M059J (cell line): ENCODE measurements around the gene GIMAP6. TPM values are rescaled to one million over a fixed set of nuclear protein-coding genes. Genes with fewer than 3 reads are reported as not detected.
A peak's percentile ranks its signal among the peaks of the same experiment; 100 is the strongest.
"Not testable (repeated sequence)": the region's sequence is repeated elsewhere in the genome, so short reads cannot be mapped to it uniquely, and the experiment has no call there.

Experiments
- DNase-seq: peaks from one replicate; pipeline ENCODE4 v3.0.0-alpha.2; 2012; ENCODE audit warnings: low read depth
- total RNA-seq: library from RNA; depleted of rRNA; stranded (reverse); fragments of >200 nt; shearing (Covaris generic); gene quantifications from 2 replicates; pipeline ENCODE4 v1.2.3, GENCODE V29; 2014; rRNA removed

GIMAP6 gene
- 0.12 TPM in 1 of 2 replicates, not detected in the other for total RNA-seq

GRCh38 chr7:150631866-150632864, at the start of gene GIMAP6:
TSS of gene GIMAP6 (minus strand) at chr7:150632385. CDS start at chr7:150630142, 2,243 bp downstream.
- DNase-seq = peak; percentile 2

GRCh38 chr7:150680364-150680763, 48.2 kb upstream of the GIMAP6 start:
- not testable (repeated sequence) for DNase-seq

GRCh38 chr7:150678601-150679000, 46.4 kb upstream of the GIMAP6 start:
- DNase-seq = not testable (repeated sequence)

GRCh38 chr7:150676854-150677253, 44.7 kb upstream of the GIMAP6 start:
- not testable (repeated sequence) for DNase-seq

- DNase-seq = not testable (repeated sequence)
Observed at GRCh38 chr7:150676276-150676675, 44.1 kb upstream of the GIMAP6 start.

- no peak for DNase-seq
Observed at GRCh38 chr7:150675714-150676113, 43.5 kb upstream of the GIMAP6 start.

- DNase-seq = not testable (repeated sequence)
Observed at GRCh38 chr7:150671798-150672585, 39.8 kb upstream of the GIMAP6 start.

GRCh38 chr7:150668977-150669376, 36.8 kb upstream of the GIMAP6 start:
- DNase-seq = no peak

- no peak for DNase-seq
Observed at GRCh38 chr7:150668472-150668911, 36.3 kb upstream of the GIMAP6 start.

GRCh38 chr7:150666412-150666811, 34.2 kb upstream of the GIMAP6 start:
- no peak for DNase-seq

- no peak for DNase-seq
Observed at GRCh38 chr7:150665896-150666295, 33.7 kb upstream of the GIMAP6 start.

- DNase-seq = no peak
Observed at GRCh38 chr7:150665089-150665748, 33.0 kb upstream of the GIMAP6 start.

GRCh38 chr7:150663802-150664494, 31.8 kb upstream of the GIMAP6 start:
- DNase-seq = no peak

- DNase-seq = not testable (repeated sequence)
Observed at GRCh38 chr7:150662821-150663220, 30.6 kb upstream of the GIMAP6 start.

- DNase-seq = no peak
Observed at GRCh38 chr7:150660939-150661613, 28.9 kb upstream of the GIMAP6 start.

- DNase-seq = no peak
Observed at GRCh38 chr7:150657526-150657925, 25.3 kb upstream of the GIMAP6 start.

- no peak for DNase-seq
Observed at GRCh38 chr7:150656047-150656446, 23.9 kb upstream of the GIMAP6 start.

- DNase-seq = no peak
Observed at GRCh38 chr7:150654692-150655091, 22.5 kb upstream of the GIMAP6 start.

GRCh38 chr7:150649080-150649385, 16.8 kb upstream of the GIMAP6 start:
- DNase-seq = no peak

GRCh38 chr7:150648353-150649079, 16.3 kb upstream of the GIMAP6 start:
- no peak for DNase-seq
